ENCODE results near the gene RETN. TPM values are rescaled to one million over a fixed set of nuclear protein-coding genes. Genes with fewer than 3 reads are reported as not detected.

Gene RETN
- total RNA-seq, 1 donor from 2014 or later = not detected

- peaks cover 19% of the 10 kb centered on the region for H3K4me1 ChIP-seq
- H3K4me3 ChIP-seq = peak overlapping the region; percentile 89 to 100
- peaks cover 0 to 23% of the 10 kb centered on the region in 2 donors for H3K36me3 ChIP-seq
- H3K27ac ChIP-seq = peak overlapping the region; percentile 91
- H3K27me3 ChIP-seq = no peaks in the 10 kb centered on the region
- intact Hi-C loops (cut with DNase I) = loop anchor here (10.0 kb wide), 1 partner anchor 585 kb away; no protein-coding TSS in a partner anchor
- no peaks in the 10 kb centered on the region for H3K9me3 ChIP-seq
- no peak for DNase-seq (ENCODE audit: extremely low spot score in 2 of 2)
- TF ChIP-seq POLR2AphosphoS5 (IDR thresholded peaks at IDR 0.05; ENCODE audit: insufficient read depth in 1 of 2, low read depth in 1 of 2) = no peak
- TF ChIP-seq POLR2A (IDR thresholded peaks at IDR 0.05) = no peak
- no peak for TF ChIP-seq CTCF (IDR thresholded peaks at IDR 0.05)
Measured at GRCh38 chr19:7679771-7680605, 11.1 kb downstream of the RETN start.

GRCh38 chr19:7680606-7681339 lies 11.9 kb downstream of the RETN start, which contains the start of gene TRAPPC5:
Gene TRAPPC5, plus strand, starts transcription at chr19:7680833. Its CDS starts 1,421 bp downstream, at chr19:7682254.
- intact Hi-C loops (cut with DNase I) = loop anchor here (10.0 kb wide), 1 partner anchor 586 kb away; no protein-coding TSS in a partner anchor
- Histone ChIP-seq H3K4me1 (peaks cover 19% of the 10 kb centered on the region), H3K4me3 (peak within 1 kb of the TSS; percentile 89 to 100), H3K27ac (peak within 1 kb of the TSS; percentile 91), H3K36me3 (peaks cover 0 to 23% of the 10 kb centered on the region in 2 donors), H3K9me3 (no peaks in the 10 kb centered on the region), H3K27me3 (no peaks in the 10 kb centered on the region)
- peak; percentile 79 to 98 (median 93) for TF ChIP-seq CTCF (IDR thresholded peaks at IDR 0.05)
- TF ChIP-seq POLR2AphosphoS5 (IDR thresholded peaks at IDR 0.05; ENCODE audit: insufficient read depth in 1 of 2, low read depth in 1 of 2) = peak in 1 of 2 donors; percentile 68
- peak in 1 of 2 donors; percentile 38 for TF ChIP-seq POLR2A (IDR thresholded peaks at IDR 0.05)
- DNase-seq (ENCODE audit: extremely low spot score in 2 of 2) = no peak

GRCh38 chr19:7681340-7682174 lies 12.7 kb downstream of the RETN start:
- Histone ChIP-seq H3K9me3 (no peaks in the 10 kb centered on the region), H3K27me3 (no peaks in the 10 kb centered on the region), H3K4me3 (peak overlapping the region; percentile 89 to 100), H3K27ac (peak overlapping the region; percentile 91), H3K36me3 (peaks cover 0 to 23% of the 10 kb centered on the region in 2 donors), H3K4me1 (peaks cover 19% of the 10 kb centered on the region)
- intact Hi-C loops (cut with DNase I) = loop anchor here (10.0 kb wide), 1 partner anchor 587 kb away; no protein-coding TSS in a partner anchor
- TF ChIP-seq CTCF (IDR thresholded peaks at IDR 0.05) (peak; percentile 16 to 22 (median 17)), POLR2AphosphoS5 (IDR thresholded peaks at IDR 0.05; ENCODE audit: insufficient read depth in 1 of 2, low read depth in 1 of 2) (peak in 1 of 2 donors; percentile 24), POLR2A (IDR thresholded peaks at IDR 0.05) (no peak)
- DNase-seq (ENCODE audit: extremely low spot score in 2 of 2) = no peak

GRCh38 chr19:7682175-7682855 lies 13.5 kb downstream of the RETN start:
- TF ChIP-seq POLR2A (IDR thresholded peaks at IDR 0.05) (no peak), CTCF (IDR thresholded peaks at IDR 0.05) (peak in 1 of 3 experiments; percentile 4)
- Histone ChIP-seq H3K9me3 (no peaks in the 10 kb centered on the region), H3K36me3 (peaks cover 0 to 23% of the 10 kb centered on the region in 2 donors), H3K27ac (no peak overlapping the region), H3K27me3 (no peaks in the 10 kb centered on the region), H3K4me3 (peak overlapping the region; percentile 89 to 100), H3K4me1 (peaks cover 19% of the 10 kb centered on the region)
- DNase-seq (ENCODE audit: extremely low spot score in 2 of 2) = no peak
- intact Hi-C loops (cut with DNase I) = loop anchor here (10.0 kb wide), 1 partner anchor 588 kb away; no protein-coding TSS in a partner anchor
